ENCODE measurements around the gene TAF6. TPM values are rescaled to one million over a fixed set of nuclear protein-coding genes. Genes with fewer than 3 reads are reported as not detected.

Gene TAF6
- total and polyA plus RNA-seq, 2 of the 4 experiments (the other 2 are of a cell fraction) = 11.3 to 55.3 TPM

GRCh38 chr7:100148559-100149328, 29.6 kb upstream of the TAF6 start, which contains the start of gene LAMTOR4:
TSS of gene LAMTOR4 (plus strand) at chr7:100148918. CDS start at chr7:100148973, 55 bp downstream.
- Histone ChIP-seq H2BK5ac (ENCODE audit: low read depth, low read length, poor library complexity, severe bottlenecking) (peak within 1 kb of the TSS; percentile 82), H4K20me1 (ENCODE audit: insufficient read depth, low read length) (peaks cover 5% of the 10 kb centered on the region; the same call in 1 of the 2 replicates), H3K27me3 (ENCODE audit: control insufficient read depth, insufficient read depth, low read length) (no peaks in the 10 kb centered on the region), H2BK120ac (ENCODE audit: low read depth, low read length) (peak within 1 kb of the TSS; percentile 44; the same call in 1 of the 2 replicates), H2AK9ac (replicated peaks; ENCODE audit: low read depth, low read length, poor library complexity) (peak within 1 kb of the TSS; percentile 96), H3K9me3 (ENCODE audit: control insufficient read depth, insufficient read depth, low read length) (no peaks in the 10 kb centered on the region), H2BK20ac (ENCODE audit: low read depth, low read length) (no peak within 1 kb of the TSS), H4K5ac (ENCODE audit: low read depth, low read length) (peak within 1 kb of the TSS; percentile 71), H3K56ac (ENCODE audit: extremely low read depth, insufficient read depth, low read length) (peak within 1 kb of the TSS; percentile 47), H3K4me1 (ENCODE audit: control insufficient read depth, insufficient read depth, low read length) (0 out of 2 replicates have a peak, but pooled peaks cover 2% of the 10 kb centered on the region), H3K4ac (ENCODE audit: low read depth, low read length) (peak within 1 kb of the TSS; percentile 94), H3K4me2 (ENCODE audit: low read depth, low read length) (peak within 1 kb of the TSS; percentile 79), H3K23ac (ENCODE audit: low read depth, low read length) (peak within 1 kb of the TSS; percentile 90), H2BK15ac (ENCODE audit: low read depth, low read length) (no peak within 1 kb of the TSS), H3K79me1 (ENCODE audit: low read depth in 1 of 2, low read length in 2 of 2) (peaks cover 17 to 43% of the 10 kb centered on the region in 2 experiments), H3K4me3 (ENCODE audit: insufficient read depth, low read depth, low read length) (peak within 1 kb of the TSS; percentile 66), H3K9ac (ENCODE audit: low read depth, low read length) (peak within 1 kb of the TSS; percentile 90), H3K27ac (ENCODE audit: insufficient read depth, low read length) (peak within 1 kb of the TSS; percentile 86), H3K9me1 (ENCODE audit: insufficient read depth, low read length) (no peaks in the 10 kb centered on the region), H2AFZ (replicated peaks; ENCODE audit: low read length, poor library complexity) (peak within 1 kb of the TSS; percentile 94), H4K8ac (ENCODE audit: low read depth in 2 of 2, low read length in 2 of 2) (peak within 1 kb of the TSS; percentile 80 to 99), H3K36me3 (ENCODE audit: control insufficient read depth, insufficient read depth, low read length) (peaks cover 9% of the 10 kb centered on the region), H4K91ac (ENCODE audit: insufficient read depth, low read depth, low read length) (peak within 1 kb of the TSS; percentile 90), H3K18ac (ENCODE audit: low read depth, low read length) (peak within 1 kb of the TSS; percentile 70), H2AK5ac (ENCODE audit: low read depth, low read length) (peak within 1 kb of the TSS; percentile 76), H3K14ac (replicated peaks; ENCODE audit: low read depth, low read length) (peak within 1 kb of the TSS; percentile 91)
- in situ Hi-C loops (cut with MboI; ENCODE audit: low sequenced_read_pairs) = no loop called here
- intact Hi-C loops (cut with micrococcal nuclease) = no loop called here
- POLR2A ChIA-PET (ENCODE audit: unreplicated experiment) = interaction anchor here (0.5 to 0.6 kb wide), 3 partner anchors 8 to 45 kb away, joined by 3 to 6 read pairs (median 3); no protein-coding TSS in a partner anchor
- ATAC-seq (ENCODE audit: low read depth) (peak; percentile 99), DNase-seq (peak; percentile 99)
- TF ChIP-seq CHD1 (IDR thresholded peaks at IDR 0.05; ENCODE audit: low read depth, low read length) (no peak), MXI1 (IDR thresholded peaks at IDR 0.05; ENCODE audit: borderline replicate concordance, low read depth, low read length) (no peak; the same call in 1 of the 2 replicates), RFX5 (IDR thresholded peaks at IDR 0.05; ENCODE audit: low read depth, low read length) (no peak), CEBPB (IDR thresholded peaks at IDR 0.05; ENCODE audit: low read depth, low read length) (peak; percentile 93), NFE2L2 (IDR thresholded peaks at IDR 0.05; ENCODE audit: low read depth, low read length) (no peak), RAD21 (IDR thresholded peaks at IDR 0.05; ENCODE audit: low read length) (no peak), FOS (IDR thresholded peaks at IDR 0.05; ENCODE audit: low read depth, low read length) (peak; percentile 73), CTCF (conservative IDR thresholded peaks at IDR 0.05; ENCODE audit: low read depth, low read length) (no peak), MAZ (IDR thresholded peaks at IDR 0.05; ENCODE audit: borderline replicate concordance, low read depth, low read length) (peak; percentile 92), SMC3 (IDR thresholded peaks at IDR 0.05; ENCODE audit: low read depth, low read length) (no peak), BHLHE40 (IDR thresholded peaks at IDR 0.05; ENCODE audit: low read depth, low read length) (peak; percentile 92)
- TF ChIP-seq, protein P1, sequence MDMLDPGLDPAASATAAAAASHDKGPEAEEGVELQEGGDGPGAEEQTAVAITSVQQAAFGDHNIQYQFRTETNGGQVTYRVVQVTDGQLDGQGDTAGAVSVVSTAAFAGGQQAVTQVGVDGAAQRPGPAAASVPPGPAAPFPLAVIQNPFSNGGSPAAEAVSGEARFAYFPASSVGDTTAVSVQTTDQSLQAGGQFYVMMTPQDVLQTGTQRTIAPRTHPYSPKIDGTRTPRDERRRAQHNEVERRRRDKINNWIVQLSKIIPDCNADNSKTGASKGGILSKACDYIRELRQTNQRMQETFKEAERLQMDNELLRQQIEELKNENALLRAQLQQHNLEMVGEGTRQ (IDR thresholded peaks at IDR 0.05; ENCODE audit: low read depth, low read length) = peak; percentile 95
- CTCF ChIA-PET = interaction anchor here (0.8 to 1.0 kb wide), 2 partner anchors 8 to 16 kb away, joined by 3 read pairs; no protein-coding TSS in a partner anchor
- dilution Hi-C loops (cut with HindIII; ENCODE audit: low sequenced_read_pairs, unreplicated experiment) = no loop called here
- BruUV-seq (replicated peaks) = no TSS peak
- 3% methylated on average over 7 of the region's 46 CpGs; no CpG with 5 or more reads in 1 of the 2 experiments for WGBS, 2 experiments (ENCODE audit: extremely low coverage in 2 of 2, insufficient read length in 1 of 2)
